HuH-7 (cell line): Measurements from ENCODE around the gene CYP19A1.
"Not testable (repeated sequence)": the region's sequence is repeated elsewhere in the genome, so short reads cannot be mapped to it uniquely, and the experiment has no call there.

Experiments
- DNase-seq: peaks from one replicate; pipeline ENCODE4 v3.0.0; 2011; ENCODE audit warnings: low spot score

Gene CYP19A1

DNA sequence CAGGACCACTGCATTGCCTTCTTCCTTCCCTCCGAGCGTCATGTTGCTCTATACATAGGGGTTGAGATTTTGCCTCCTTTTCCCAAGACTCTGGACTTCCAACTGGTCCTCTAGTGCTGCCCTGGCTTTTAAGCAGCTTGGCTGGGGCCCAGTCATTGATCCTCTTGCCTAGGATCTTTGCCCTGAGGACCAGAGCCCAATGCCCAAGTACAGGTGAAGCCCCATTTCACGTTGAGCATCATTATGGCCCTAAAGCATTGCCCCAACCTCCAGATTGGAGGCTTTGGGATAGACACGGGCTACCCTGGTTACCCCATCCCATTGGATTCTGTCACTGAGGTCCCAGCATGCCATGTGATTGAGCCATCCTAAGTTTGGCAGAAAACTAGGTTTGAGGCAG is 47.7 kb downstream of the CYP19A1 start:
- DNase-seq, result no peak

DNA sequence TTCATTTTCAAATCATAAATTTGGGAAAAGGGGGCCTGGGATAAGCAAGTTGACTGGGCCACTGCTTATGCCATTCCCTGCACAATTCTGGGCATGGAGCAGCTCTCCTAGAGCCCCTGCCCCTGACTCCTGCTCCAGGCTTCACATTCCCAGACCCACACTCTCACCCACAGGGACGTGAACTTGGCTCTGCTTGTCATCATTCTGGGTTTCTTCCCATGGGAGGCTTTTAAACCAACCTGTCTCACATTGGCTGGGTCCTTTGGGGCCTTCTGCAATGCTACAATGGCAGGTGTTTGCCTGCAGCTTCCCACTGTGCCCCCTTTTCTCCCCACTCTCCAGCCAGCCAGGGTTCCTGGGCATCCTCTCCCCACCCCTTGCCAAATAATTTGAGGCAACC is 49.1 kb downstream of the CYP19A1 start:
- no peak for DNase-seq

DNA sequence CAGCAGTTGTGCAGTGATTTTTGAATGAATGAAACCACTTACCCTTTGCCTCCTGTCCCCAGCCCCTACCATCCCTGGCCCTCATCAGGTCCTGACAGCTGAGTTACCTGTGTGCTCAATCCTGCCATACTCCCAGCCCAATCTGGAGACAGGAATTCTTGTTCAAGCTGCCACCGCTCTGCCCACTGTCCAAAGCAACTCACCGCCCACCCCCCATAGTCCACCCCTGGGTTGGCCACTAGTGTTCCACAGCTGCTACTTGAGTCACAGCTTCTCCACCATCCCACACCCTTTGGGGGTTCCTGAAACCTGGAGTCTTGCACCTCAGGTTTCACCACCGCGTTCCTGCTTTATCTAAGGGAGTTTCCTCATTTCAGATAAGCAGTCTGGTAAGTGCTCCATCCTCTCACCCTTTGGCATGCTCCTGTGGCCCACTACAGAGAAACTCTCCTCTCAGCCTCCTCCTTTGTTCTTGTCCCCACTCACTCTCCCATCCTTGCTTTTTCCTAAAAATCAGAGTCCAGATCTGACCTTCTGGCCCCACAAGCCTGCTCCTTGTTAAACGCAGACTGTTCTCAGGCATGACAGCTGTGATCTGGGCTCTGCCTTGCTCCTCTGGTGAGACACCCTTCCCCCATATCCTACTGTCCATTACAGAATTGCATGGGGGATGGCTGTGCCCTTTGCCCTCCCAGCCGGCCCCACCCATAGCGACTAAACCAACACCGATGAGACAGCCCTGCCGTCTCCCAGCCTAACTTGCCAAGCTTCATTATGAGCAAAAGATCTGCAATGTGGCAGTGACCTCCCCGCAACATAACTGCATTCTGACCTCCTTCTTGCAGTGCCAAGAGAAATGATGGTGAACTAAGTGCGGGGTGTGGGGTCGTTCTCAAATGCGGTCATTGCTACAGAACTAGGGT is 50.0 kb downstream of the CYP19A1 start:
- peak; percentile 75 for DNase-seq

DNA sequence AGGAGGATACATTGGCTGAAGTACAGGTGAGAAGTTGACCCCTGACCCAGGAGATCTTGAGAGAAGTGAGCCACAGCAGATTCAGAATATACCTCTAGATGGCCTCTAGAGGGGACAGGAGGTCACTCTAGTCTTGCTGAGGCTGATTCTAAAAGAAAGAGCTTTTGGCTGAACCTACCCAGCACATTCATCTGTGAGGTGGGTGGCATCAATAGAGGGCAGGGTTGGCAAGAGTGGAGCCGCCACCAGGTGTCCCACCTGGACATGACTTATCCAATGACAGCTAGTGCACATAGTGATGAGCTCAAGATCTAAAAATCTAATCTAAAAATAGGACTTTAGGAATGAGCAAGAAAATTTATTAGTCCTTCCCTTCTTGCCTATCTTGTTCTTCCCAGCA is 51.6 kb downstream of the CYP19A1 start:
- DNase-seq, result peak; percentile 46

DNA sequence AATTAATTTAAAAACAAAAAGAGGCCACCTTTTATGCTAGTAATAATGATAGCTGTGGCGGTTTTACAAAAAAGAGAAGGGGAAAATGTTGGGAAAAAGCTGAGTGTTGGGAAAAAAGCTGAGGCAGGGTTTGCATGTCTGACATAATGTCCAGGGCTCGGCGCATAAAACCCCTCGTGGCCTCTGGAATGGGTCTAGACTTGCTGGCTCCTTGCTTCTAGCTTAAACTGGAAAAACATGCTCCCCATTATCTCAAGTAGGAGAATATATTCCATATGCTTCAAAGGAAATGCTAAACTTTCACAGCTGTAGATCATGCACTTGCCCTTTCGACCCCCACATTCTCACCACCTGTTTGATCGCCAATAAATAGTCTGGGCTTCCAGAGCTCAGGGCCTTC is 53.0 kb downstream of the CYP19A1 start:
- no peak for DNase-seq

DNA sequence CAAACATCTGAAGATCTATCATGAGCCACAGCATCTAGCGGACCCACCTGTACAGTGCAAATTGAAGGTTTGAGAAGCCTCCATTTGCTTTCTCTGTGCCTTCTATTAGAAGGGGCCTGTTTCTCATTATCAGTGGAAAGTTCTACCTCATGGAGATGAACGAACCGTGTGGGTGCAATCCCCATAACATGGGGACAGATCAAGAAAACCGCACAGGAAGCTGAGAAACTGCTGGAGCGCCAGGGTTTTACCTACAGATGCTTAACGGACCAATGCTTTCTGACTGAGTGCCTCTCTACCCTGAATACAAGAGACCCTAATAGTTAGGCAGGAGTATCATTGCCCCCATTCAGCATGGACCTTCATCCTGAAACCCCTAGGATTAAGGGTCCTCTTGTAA is 53.5 kb downstream of the CYP19A1 start:
- no peak for DNase-seq

DNA sequence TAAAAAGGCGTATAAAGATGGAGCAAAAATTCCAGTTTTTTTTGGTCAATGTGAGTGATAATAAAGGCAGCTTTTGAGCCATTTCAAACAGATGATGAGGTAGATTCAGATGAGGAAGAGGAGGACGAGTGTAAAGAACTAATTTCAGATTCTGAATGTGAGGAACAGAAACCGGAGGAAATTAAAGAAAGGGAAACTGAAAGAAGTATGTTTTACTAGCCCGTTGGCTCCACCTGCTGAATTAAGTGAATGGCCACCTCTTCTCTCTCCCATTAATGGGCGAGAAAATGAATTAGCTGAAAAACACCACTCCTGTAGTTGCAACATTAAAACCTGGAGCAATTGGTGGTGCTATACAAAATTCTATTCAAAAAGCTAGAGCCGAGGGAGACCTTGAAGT is 55.4 kb downstream of the CYP19A1 start:
- no peak for DNase-seq

DNA sequence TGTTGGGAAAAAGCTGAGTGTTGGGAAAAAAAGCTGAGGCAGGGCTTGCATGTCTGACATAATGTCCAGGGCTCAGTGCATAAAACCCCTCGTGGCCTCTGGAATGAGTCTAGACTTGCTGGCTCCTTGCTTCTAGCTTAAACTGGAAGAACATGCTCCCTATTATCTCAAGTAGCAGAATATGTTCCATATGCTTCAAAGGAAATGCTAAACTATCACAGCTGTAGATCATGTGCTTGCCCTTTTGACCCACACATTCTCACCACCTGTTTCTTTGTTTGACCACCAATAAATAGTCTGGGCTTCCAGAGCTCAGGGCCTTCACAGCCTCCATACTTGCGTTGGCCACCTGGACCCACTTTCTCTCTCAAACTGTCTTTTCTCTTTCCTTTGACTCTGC is 56.2 kb downstream of the CYP19A1 start:
- not testable (repeated sequence) for DNase-seq

DNA sequence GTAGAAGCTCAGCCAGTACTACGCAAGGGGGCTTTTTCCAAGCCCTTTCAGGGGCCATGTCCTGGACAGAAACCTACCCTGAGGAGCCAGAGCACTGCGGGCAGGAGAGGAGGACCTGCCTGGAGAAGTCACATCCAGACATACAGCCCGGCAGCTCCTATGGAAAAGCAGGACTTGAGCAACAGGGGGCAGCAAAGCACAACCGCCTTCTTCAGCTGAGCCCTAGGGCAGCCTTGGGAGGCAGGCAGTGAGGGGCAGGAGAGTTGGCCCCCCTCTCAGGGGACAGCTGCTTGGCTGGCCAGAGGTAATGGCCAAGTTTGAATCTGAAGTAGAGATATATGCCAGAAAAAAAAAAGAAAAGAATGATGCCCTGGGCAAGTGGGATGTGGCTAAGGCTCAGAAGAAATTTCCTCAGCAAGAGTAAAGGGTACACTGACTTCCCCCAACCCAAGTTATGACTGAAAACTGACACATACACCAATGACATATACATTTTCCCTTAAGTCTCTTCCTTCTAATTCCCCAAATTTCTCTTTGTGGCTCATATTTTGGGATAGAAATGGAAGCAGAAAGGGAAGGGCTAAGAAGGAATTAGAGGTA is 56.9 kb downstream of the CYP19A1 start:
- DNase-seq, result peak; percentile 75

DNA sequence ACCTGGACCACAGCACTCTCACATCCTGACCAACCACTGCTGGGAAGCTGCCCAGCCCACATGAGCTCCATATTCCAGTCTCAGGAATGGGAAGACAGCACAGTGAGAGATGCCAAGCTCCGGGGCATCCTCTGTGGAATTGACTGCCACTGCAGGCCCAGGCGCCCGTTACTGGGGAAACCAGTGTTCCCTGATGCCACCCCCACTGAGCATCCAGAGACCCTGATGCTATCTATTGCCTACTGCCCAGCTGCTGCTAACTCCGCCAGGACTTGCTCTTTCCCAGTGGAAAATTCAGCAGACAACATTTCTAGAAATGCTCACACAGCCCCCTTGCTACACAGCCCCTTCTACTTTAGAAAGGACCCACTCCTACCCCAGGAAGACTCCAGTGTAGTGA is 57.6 kb downstream of the CYP19A1 start:
- DNase-seq, result no peak

DNA sequence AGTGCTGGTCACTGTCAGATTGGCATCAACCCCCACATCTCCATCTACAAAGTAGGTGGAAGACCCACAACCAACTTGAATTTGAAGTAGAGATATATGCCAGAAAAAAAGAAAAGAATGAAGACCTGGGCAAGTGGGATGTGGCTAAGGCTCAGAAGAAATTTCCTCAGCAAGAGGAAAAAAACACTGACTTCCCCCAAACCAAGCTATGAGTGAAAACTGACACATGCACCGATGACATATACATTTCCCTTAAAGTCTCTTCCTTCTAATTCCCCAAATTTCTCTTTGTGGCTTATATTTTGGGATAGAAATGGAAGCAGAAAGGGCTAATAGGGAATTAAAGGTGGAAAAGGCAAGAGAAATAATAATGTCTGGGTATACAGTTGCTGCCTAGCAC is 59.0 kb downstream of the CYP19A1 start:
- no peak for DNase-seq

DNA sequence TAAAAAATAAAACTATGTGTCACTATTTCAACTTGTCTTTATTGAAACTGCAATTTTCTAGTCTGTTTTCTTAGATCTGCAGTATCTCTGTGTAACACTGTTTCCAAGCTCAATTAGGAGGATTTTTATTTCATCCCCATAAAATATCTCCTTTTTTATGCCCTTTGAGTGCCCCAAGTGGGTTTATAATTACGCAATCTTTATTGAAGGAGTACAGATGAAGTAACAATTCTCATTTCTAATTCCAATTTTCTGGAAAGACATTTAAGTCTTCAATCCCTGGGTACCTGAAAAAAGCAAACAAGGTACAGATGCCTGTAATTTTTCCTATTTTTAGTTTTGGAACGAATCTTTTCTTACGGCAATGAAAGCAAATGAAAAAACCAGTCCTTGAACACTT is 61.3 kb downstream of the CYP19A1 start:
- DNase-seq, result no peak

DNA sequence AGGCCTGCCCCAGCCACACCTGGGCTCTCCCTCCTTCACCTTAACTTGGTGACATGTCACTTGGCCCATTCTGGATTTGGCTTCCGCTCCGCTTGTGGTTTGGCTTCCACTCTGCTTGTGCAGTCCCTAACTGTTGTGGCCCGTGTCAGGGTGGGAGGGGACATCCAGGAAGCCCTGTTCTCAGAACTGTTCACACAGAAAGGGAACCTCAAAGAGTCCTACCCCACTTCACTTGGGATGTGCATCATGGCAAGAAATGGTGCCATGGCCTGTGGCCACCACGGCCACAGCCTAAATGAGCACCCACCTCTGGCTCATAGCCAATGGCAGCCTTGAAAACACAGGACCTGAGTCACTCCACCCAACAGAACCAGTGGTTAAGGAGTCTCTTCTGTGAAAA is 63.4 kb downstream of the CYP19A1 start:
- DNase-seq, result no peak

DNA sequence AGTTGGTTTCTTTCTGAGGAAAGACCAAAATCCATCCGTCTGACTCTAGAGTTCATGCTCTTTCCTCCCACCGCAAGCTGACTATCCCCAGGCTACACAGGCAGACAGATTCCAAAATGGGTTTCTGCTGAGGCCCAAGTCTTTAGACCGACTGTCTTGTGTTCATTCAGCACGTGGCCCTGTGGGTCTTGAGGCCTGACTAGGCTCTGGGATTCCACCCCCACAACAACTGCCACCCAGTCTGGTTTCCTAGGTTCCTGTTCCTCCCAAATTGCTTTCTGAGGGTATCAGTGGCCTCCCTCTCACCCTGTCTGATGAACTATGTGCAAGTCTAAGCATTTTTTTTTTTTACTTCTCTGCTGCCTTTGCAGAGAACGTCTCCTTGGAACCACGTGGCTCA is 67.7 kb downstream of the CYP19A1 start:
- no peak for DNase-seq

DNA sequence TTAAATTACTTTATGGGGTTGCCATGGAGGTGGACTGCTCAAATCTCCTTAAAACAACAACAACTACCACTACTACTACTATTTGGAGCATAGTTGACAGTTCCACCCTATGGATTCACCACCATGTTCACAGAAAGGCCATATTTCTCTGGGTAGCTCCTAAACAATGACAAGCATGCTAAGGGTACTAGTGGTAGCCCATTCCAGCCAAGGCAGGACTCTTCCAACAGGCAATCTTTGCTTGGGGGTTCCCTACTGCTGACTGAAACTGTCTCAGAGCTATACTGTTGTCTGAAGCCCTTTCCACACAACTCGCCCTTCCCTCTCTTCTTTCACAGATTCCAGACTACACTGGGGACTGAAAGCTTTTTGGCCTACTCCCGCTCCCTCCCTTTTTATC is 68.9 kb downstream of the CYP19A1 start:
- no peak for DNase-seq

DNA sequence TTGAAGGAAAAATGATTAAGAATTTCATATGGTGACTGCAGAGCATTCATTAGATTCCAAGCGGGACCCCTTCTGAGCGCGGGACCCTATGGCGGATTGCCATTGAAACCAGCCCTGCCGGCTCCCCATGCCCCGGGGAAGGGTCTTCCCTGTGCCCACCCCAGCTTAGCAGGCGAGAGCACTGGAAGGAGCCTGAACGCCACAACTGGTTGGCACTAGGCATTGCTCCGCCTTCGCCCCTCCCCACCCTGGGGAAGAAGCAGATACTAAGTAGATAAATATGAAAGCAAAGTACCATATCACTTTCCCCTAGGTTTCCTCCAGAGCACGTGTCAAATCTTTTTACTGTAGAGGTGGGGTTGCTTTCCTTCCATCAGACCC is 70.7 kb downstream of the CYP19A1 start:
- no peak for DNase-seq

DNA sequence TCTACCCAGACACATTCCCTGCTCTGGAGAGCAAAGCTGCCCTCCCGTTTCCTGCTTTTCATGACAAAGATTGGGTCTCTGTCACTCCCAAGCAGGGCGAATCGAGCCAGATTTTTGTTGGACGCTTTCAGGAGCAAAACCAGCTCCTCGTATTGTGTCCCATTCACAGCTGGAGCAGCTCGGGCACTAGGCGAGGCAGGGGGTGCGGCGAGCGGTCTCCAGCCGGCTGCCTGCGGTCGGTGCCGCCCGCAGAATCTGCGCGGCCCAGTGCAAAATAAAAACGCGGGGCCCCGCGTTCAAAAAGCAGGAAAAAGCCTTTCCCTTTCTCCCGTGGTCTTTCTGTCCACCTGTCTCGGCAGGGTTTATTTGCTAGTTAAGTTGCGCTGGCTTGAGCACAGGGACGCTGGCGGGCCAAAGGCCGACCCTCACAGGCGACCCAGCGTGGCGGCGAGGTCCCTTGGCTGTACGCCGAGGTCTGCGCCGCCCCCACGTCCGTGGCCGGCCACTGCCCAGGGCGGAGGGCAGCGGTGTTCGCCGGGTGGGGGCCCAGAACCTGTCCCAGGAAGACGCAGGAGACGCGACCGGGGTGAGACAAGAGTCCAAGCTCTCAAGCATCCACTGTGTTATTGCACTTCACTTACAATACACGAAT is 71.2 kb downstream of the CYP19A1 start:
- DNase-seq, result no peak

DNA sequence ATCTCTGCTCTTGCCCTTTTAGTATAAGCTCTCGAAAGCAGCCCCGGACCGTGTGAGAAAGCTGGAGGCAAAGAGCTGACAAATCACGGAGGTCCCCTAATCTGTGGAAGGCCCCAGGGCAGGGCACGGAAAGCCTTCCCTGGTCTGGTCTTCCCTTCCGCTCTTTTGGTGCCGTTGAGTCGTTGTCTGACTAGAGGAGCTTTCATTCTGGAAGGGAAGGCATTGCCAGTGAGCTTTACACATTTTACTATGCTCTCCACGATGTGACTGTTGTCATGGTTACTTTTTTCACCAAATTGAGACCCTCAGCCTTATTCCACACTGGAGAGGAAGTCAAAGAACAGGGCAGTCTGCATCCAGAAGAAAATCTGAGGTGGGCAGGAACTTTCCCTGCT is 71.7 kb downstream of the CYP19A1 start:
- no peak for DNase-seq

DNA sequence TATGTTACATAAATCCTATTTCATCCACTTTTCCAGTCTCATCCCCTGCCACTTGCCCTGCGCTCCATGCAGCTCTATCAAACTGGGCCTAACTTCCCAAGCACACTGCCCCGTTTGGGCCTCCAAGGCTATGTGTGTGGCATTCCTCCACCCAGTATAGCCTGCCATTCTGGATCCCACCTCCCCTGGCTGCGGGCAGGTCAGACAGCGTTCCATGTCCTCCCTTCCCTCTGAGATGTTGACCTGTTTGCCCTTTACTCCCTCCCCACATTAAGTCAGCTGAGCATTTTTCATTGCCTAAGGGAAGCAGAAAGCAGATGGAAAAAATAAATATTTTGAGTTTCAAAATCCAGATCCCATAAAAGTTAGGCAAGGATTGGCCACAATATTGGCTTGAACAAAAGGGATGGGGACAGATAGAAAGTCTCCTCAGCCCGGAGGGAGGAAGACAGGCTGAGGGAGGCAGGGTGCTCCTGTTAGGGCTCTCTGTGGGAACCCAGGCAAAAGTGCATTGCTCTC is 73.3 kb downstream of the CYP19A1 start:
- no peak for DNase-seq

DNA sequence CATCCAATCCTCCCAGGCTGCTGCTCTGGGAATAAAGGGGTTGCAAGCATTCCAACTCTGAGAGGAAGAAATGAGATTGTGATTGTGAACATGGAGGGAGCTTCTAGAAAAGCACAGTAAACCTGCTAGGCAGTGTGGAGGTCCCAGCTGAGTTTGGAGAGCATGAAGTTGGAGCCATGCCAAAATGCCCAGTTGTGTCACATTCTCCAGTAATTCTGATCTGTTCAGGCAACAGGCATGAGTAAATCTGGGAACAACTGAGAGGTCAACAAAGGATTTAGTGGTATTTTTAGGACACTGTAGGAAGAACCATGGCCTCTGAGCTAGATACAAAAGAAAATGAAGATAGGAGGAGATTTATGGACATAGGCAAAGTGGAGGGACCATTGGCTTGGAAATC is 74.7 kb downstream of the CYP19A1 start:
- no peak for DNase-seq

DNA sequence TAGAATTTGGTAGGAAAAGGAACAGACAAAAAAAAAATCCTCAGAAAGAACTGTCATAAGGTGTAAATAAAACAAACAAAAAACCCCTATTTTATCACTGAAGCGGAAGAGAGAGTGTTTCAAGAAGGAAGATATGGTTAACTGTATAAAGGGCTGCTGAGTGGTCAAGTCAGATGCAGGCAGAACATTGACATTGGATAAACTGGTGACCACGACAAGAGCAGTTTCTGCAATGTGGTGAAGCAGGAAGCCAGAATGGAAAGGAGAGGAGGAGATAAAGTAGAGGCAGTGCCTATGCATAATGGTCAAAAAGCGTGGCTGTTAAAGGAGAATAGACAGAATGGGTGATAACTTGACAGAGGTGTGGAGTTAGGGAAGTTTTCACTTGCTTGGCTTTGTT is 75.3 kb downstream of the CYP19A1 start:
- no peak for DNase-seq

DNA sequence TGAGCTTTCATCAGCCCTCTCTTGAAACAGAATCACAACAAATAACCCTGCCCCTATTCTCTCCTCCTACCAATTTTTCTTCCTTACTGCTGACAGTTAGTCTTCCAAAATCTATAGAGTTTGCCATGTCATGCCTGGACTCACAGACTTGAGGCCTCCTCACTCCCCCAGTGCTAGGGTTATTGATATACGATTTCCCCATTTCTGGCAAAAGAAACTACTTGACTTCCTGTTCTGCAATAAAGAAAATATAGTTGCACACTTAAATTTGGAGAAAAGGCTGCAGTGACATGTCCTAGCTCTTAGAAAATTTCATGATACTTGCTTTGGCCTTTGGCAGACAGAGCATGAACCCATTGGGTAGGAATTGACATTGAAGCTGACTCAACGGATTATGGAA is 75.9 kb downstream of the CYP19A1 start:
- DNase-seq, result no peak

DNA sequence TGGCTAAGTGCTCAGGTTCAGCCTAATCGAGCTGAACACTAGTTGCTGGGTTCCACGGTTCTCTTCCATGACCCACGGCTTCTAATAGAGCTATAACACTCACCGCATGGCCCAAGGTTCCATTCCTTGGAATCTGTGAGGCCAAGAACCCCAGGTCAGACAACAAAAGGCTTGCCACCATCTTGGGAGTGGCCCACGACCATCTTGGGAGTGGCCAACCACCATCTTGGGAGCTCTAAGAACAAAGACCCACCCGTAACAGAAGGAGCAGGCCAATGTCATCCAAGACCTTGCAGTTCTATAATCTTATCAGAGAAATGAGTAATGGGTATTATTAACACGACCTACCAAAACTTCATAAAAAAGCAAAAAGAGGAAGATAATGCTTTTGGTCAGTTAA is 77.3 kb downstream of the CYP19A1 start:
- DNase-seq, result not testable (repeated sequence)
